ENCODE data around the gene SKOR1.

- TF ChIP-seq POLR2A (IDR thresholded peaks at IDR 0.05) (no peak), CTCF (IDR thresholded peaks at IDR 0.05 in 4 of 5, conservative IDR thresholded peaks at IDR 0.05 in 1 of 5) (no peak)
These were observed 2.6 kb upstream of the SKOR1 start for GRCh38 chr15:67822537-67823313.

Measured in gastrocnemius medialis (tissue), 4 donors.